Heart left ventricle (tissue), 16 donors: ENCODE measurements around the gene CAMTA1. TPM values are rescaled to one million over a fixed set of nuclear protein-coding genes. Genes with fewer than 3 reads are reported as not detected.

Experiments used
- ATAC-seq, 4 donors: fragments of 200-7000 bp; cut with Tn5 transposase; one replicate each; pipeline ENCODE4 v1.9.1; 2020 to 2022; ENCODE audit warnings: moderate library complexity in 4 of 4, mild to moderate bottlenecking in 3 of 4, moderate number of reproducible peaks in 1 of 4
- DNase-seq, 5 donors: peaks; one replicate each; pipeline ENCODE4 v3.0.0-alpha.2; 2020
- H3K27ac ChIP-seq, 12 donors: fragments of 200-600 bp; sonication (generic) in 4 of 12; one replicate each; pipeline versions ENCODE4 v1.5.0 to v1.8.0; 2016 to 2022; ENCODE audit warnings: mild to moderate bottlenecking in 2 of 12
- H3K27me3 ChIP-seq, 9 donors: fragments of 200-600 bp; sonication (generic) in 2 of 9; one replicate each; pipeline versions ENCODE4 v1.5.1 to v1.8.0; 2016 to 2022; ENCODE audit warnings: mild to moderate bottlenecking in 3 of 9
- H3K36me3 ChIP-seq, 9 donors: fragments of 200-600 bp; sonication (generic) in 2 of 9; one replicate each; pipeline versions ENCODE4 v1.5.0 to v1.8.0; 2018 to 2022; ENCODE audit warnings: mild to moderate bottlenecking in 2 of 9
- H3K4me1 ChIP-seq, 12 donors: fragments of 200-600 bp; sonication (generic) in 4 of 12; one replicate each; pipeline versions ENCODE4 v1.5.0 to v1.8.0; 2016 to 2022; ENCODE audit warnings: mild to moderate bottlenecking in 3 of 12
- H3K4me3 ChIP-seq, 12 donors: fragments of 200-600 bp; sonication (generic) in 4 of 12; one replicate each; pipeline versions ENCODE4 v1.5.0 to v1.8.0; 2017 to 2022; ENCODE audit warnings: mild to moderate bottlenecking in 9 of 12, moderate library complexity in 4 of 12
- H3K9me3 ChIP-seq, 12 donors: fragments of 200-600 bp; sonication (generic) in 4 of 12; one replicate each; pipeline versions ENCODE4 v1.5.0 to v1.8.0; 2016 to 2022; ENCODE audit warnings: mild to moderate bottlenecking in 1 of 12
- POLR2A ChIP-seq, 2 donors: fragments of 450-650 bp; IDR thresholded peaks; one replicate each; pipeline ENCODE4 v1.6.1; 2017; ENCODE audit warnings: antibody characterized with exemption in 2 of 2, mild to moderate bottlenecking in 2 of 2, moderate library complexity in 2 of 2
- WGBS, 4 donors: extraction: QIAGEN DNeasy Blood & Tissue Kit in 2 of 4; methylation state at CpG; one replicate each; pipeline versions ENCODE4 v1.1.5 to v1.1.7; 2013 to 2018; 5-methylcytosine and 5-hydroxymethylcytosine counted together
- intact Hi-C, 10 donors: fragments of 100-400 bp; cut with DNase I; formaldehyde crosslinking; loops; one replicate each; pipeline versions ENCODE4 v1.11.1 to v1.14.2; 2022
- polyA plus RNA-seq, 2 donors: library from polyadenylated mRNA; stranded (reverse); fragments of 200-250 nt; gene quantifications; one replicate each; pipeline ENCODE4 v1.2.3, GENCODE V29; 2013
- total RNA-seq, 9 donors: library from RNA; depleted of rRNA in 2 of 9; stranded (reverse); fragments of >200 nt in 2 of 9; fragmentation: NEBNext Ultra II Directional in 3 of 9; extraction: Animal tissue kit (Norgen Biotek cat#: 25700) in 3 of 9; gene quantifications; one replicate each; pipeline versions ENCODE4 v1.1.0 to v1.2.4, GENCODE V29; 2016 to 2023
- TF ChIP-seq, protein P1 (sequence below), 12 donors: fragments of 200-600 bp; sonication (generic) in 4 of 12; IDR thresholded peaks; one replicate each; pipeline versions ENCODE4 v1.5.0 to v1.8.0; 2018 to 2022; ENCODE audit warnings: antibody characterized with exemption in 12 of 12, mild to moderate bottlenecking in 5 of 12
- donor health status: ischemic (EF 13 %, LVEDD 7.1; RV severe dilation, severe dysfunction).
- donor health status: healthy with polysubstance abuse.
- donor health status: DM: no; HTN: yes; CAD: no.
- donor health status: DM: no; HTN: no; CAD: no.
- donor health status: ischemic (EF 25% LVEDD 6.9; RV normal size, moderate dysfunction).
- donor health status: ischemic (EF 25% LVEDD 5.7; RV mildly dilated, moderate dysfunction).
- donor health status: healthy.
- donor health status: DM: yes; HTN: yes; CAD: no.
- donor health status: ischemic (EF 35%, LVEDD 5.7; RV mildly dilated, moderate dysfunction).
- donor health status: nonischemic (EF 11% LVEDD 7.7; RV severe dilation, severe dysfunction).
- donor health status: DM: yes; HTN: yes; CAD: no.
- donor health status: PGD.
- donor health status: ischemic (EF 29% LVEDD 5.4; RV normal size, mild dysfunction).
- donor health status: nonischemic (EF 23%, LVEDD 6.1; RV moderate dilation, normal function).

CAMTA1 gene
- total and polyA plus RNA-seq, 11 donors: 114 to 303 (median 137) TPM

DNA sequence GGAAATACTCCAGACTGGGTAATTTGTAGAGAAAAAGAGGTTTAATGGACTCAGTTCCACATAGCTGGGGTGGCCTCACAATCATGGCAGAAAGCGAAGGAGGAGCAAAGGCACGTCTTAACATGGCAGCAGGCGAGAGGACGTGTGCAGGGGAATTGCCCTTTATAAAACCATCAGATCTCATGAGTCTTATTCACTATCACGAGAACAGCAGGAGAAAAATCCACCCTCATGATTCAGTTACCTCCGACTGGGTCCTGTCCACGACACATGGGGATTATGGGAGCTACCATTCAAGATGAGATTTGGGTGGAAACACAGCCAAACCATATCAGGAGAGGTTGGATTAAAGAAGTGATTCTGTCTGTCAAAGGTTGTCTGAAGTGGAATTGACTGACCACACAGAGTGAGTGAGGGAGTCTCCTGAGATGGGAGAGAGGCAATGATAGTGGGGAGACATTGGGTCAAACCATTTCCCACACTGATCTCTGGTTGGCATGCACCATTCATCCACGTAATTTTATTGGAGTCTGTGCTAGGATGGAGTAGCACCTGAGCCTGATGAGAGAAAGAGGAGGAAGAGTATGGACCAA, 927.6 kb downstream of the CAMTA1 start:
- no peaks in the 10 kb centered on the region for H3K4me1 ChIP-seq
- no peak overlapping the region for H3K4me3 ChIP-seq
- 80 to 91% (median 86%) methylated on average over 8 of the region's 8 CpGs for WGBS, 4 donors
- H3K36me3 ChIP-seq: no peaks in the 10 kb centered on the region
- TF ChIP-seq POLR2A (IDR thresholded peaks at IDR 0.05): no peak
- TF ChIP-seq, protein P1, sequence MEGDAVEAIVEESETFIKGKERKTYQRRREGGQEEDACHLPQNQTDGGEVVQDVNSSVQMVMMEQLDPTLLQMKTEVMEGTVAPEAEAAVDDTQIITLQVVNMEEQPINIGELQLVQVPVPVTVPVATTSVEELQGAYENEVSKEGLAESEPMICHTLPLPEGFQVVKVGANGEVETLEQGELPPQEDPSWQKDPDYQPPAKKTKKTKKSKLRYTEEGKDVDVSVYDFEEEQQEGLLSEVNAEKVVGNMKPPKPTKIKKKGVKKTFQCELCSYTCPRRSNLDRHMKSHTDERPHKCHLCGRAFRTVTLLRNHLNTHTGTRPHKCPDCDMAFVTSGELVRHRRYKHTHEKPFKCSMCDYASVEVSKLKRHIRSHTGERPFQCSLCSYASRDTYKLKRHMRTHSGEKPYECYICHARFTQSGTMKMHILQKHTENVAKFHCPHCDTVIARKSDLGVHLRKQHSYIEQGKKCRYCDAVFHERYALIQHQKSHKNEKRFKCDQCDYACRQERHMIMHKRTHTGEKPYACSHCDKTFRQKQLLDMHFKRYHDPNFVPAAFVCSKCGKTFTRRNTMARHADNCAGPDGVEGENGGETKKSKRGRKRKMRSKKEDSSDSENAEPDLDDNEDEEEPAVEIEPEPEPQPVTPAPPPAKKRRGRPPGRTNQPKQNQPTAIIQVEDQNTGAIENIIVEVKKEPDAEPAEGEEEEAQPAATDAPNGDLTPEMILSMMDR (IDR thresholded peaks at IDR 0.05): no peak
- no peaks in the 10 kb centered on the region for H3K27me3 ChIP-seq
- ATAC-seq (no peak), DNase-seq (no peak)
- H3K9me3 ChIP-seq: no peaks in the 10 kb centered on the region
- H3K27ac ChIP-seq: no peak overlapping the region
- intact Hi-C loops: loop anchor here in 1 of 10 donors (5.0 kb wide), 1 partner anchor 36 kb away; no protein-coding TSS in a partner anchor

DNA sequence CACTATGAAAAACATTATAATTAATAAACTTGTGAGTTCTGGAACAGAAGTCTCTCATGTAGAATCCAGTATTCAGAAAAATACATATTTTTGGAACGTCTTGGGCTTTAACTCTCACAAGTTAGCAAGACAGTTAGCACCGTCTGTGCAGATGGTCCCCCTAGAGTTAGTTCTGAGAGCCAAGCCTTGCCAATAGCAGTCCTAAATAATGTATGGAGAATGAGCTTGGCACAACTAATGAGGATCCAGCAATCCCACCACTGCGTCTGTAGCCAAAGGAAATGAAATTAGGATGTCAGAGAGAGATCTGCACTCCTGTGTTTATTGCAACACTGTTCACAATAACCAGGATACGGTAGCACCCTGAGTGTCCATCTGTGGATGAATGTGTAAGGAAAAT, 931.3 kb downstream of the CAMTA1 start:
- Histone ChIP-seq H3K4me3 (no peak overlapping the region), H3K27ac (no peak overlapping the region), H3K27me3 (no peaks in the 10 kb centered on the region), H3K9me3 (no peaks in the 10 kb centered on the region), H3K4me1 (peaks cover 0 to 23% (median 0%) of the 10 kb centered on the region in 12 donors), H3K36me3 (no peaks in the 10 kb centered on the region)
- DNase-seq (no peak), ATAC-seq (no peak)
- intact Hi-C loops: no loop called here
- WGBS, 4 donors: 78 to 88% (median 86%) methylated on average over 4 of the region's 4 CpGs
- TF ChIP-seq, protein P1 (IDR thresholded peaks at IDR 0.05): no peak
- TF ChIP-seq POLR2A (IDR thresholded peaks at IDR 0.05): no peak

DNA sequence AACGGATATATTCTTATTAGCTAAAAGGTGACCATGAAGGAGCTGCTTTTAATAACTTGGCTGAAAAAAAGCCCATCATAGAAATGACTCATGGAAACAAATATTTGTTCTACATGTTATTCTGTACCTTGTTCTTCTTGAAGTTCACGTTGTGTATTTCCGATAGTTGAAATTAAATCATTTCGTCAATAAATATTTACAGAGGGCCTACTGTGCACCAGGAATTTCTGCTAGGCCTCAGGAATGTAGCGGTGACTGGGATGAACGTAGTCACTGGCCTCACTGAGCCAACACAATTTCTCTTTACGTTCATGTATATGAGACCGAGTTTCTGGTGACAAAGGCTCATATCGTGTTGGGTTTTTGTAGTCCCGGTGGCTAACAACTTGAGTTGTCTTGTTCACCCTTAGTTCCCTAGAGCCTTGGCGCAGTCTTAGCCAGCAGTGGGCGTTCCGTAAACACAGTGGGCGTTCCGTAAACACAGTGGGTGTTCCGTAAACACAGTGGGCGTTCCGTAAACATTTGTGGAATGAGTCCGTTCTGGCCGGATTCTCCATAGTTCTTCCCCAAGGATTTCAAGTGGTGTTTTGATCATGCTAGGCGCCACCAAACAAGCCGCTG, 932.6 kb downstream of the CAMTA1 start:
- WGBS, 4 donors: 92 to 95% (median 94%) methylated on average over 22 of the region's 22 CpGs
- intact Hi-C loops: no loop called here
- no peak overlapping the region for H3K27ac ChIP-seq

DNA sequence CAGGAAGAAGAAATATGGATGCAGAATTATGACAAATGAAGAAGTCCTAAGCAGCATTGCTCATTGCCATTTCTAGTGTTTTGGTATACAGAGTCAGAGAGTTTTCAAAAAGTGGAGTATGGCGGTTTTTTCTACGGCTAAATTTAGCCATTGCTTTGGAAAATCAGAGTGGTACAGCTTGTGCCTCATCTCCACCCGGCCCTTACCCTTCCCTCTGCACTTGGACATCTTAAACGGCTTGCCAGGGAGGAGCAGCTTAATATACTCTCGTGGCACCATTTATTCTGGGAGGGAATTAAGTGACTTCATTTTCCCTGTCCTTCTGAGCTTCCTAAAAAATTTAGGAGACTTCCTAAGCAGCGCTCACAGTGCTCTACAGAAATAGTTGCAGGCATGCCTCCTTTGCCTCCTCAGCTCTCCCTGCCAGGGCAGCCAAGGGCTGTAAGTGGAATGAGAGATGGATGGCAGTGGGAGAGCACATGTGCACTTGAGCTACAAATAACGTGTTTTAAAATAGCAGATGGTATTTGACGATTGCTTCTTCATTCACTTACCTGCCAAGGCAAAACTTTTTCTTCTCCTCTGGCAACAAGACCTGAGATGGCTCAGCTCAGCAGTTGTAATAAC, 934.3 kb downstream of the CAMTA1 start:
- peak overlapping the region in 5 of 12 donors; percentile 23 to 55 (median 28) for H3K27ac ChIP-seq
- 45 to 56% (median 53%) methylated on average over 8 of the region's 8 CpGs for WGBS, 4 donors
- TF ChIP-seq, protein P1 (IDR thresholded peaks at IDR 0.05): no peak
- TF ChIP-seq POLR2A (IDR thresholded peaks at IDR 0.05): no peak
- H3K36me3 ChIP-seq: no peaks in the 10 kb centered on the region
- H3K9me3 ChIP-seq: no peaks in the 10 kb centered on the region
- no peak overlapping the region for H3K4me3 ChIP-seq
- peak in 2 of 5 donors; percentile 25 to 55 for DNase-seq
- no peaks in the 10 kb centered on the region for H3K27me3 ChIP-seq
- intact Hi-C loops: no loop called here
- peak; percentile 80 to 86 (median 82) for ATAC-seq
- peaks cover 0 to 35% (median 5%) of the 10 kb centered on the region in 12 donors for H3K4me1 ChIP-seq

More for the DNA sequence above, 932.6 kb downstream of the CAMTA1 start:
- H3K4me3 ChIP-seq: no peak overlapping the region
- H3K9me3 ChIP-seq: no peaks in the 10 kb centered on the region
- H3K4me1 ChIP-seq: peaks cover 0 to 31% (median 5%) of the 10 kb centered on the region in 12 donors
- no peak for DNase-seq
- no peaks in the 10 kb centered on the region for H3K27me3 ChIP-seq
- no peaks in the 10 kb centered on the region for H3K36me3 ChIP-seq
- ATAC-seq: no peak
- no peak for TF ChIP-seq POLR2A (IDR thresholded peaks at IDR 0.05)
- TF ChIP-seq, protein P1 (IDR thresholded peaks at IDR 0.05): no peak
